NCI-H526 treated with DMSO at 0.1 percent for 48 hours (cell line): ENCODE measurements around the gene MLLT3.
A peak's percentile ranks its signal among the peaks of the same experiment; 100 is the strongest.

Experiments
- DNase-seq: peaks from one replicate; lab custom pipeline; 2025; lab: John Stamatoyannopoulos, UW

Gene MLLT3

GRCh38 chr9:20476912-20477521 lies 145.3 kb downstream of the MLLT3 start:
- peak; percentile 40 for DNase-seq

GRCh38 chr9:20474496-20474895 lies 147.8 kb downstream of the MLLT3 start:
- peak; percentile 95 for DNase-seq

GRCh38 chr9:20473515-20474013 lies 148.7 kb downstream of the MLLT3 start:
- no peak for DNase-seq

- no peak for DNase-seq
Observed at GRCh38 chr9:20472342-20473045, 149.8 kb downstream of the MLLT3 start.

- DNase-seq: no peak
Observed at GRCh38 chr9:20466328-20467008, 155.8 kb downstream of the MLLT3 start.

- DNase-seq: no peak
Observed at GRCh38 chr9:20464242-20464641, 158.1 kb downstream of the MLLT3 start.

- no peak for DNase-seq
Observed at GRCh38 chr9:20463823-20464222, 158.5 kb downstream of the MLLT3 start.

GRCh38 chr9:20462410-20462809 lies 159.9 kb downstream of the MLLT3 start:
- DNase-seq: no peak

- no peak for DNase-seq
Observed at GRCh38 chr9:20447291-20447690, 175.0 kb downstream of the MLLT3 start.

GRCh38 chr9:20446248-20446647 lies 176.1 kb downstream of the MLLT3 start:
- no peak for DNase-seq

GRCh38 chr9:20442461-20443319 lies 179.6 kb downstream of the MLLT3 start:
- no peak for DNase-seq

GRCh38 chr9:20441711-20442423 lies 180.4 kb downstream of the MLLT3 start:
- DNase-seq: no peak

- DNase-seq: no peak
Observed at GRCh38 chr9:20441166-20441565, 181.1 kb downstream of the MLLT3 start.

- DNase-seq: no peak
Observed at GRCh38 chr9:20437476-20437875, 184.8 kb downstream of the MLLT3 start.

- DNase-seq: no peak
Observed at GRCh38 chr9:20436476-20437195, 185.7 kb downstream of the MLLT3 start.

- no peak for DNase-seq
Observed at GRCh38 chr9:20428976-20429375, 193.3 kb downstream of the MLLT3 start.

- no peak for DNase-seq
Observed at GRCh38 chr9:20427359-20427758, 194.9 kb downstream of the MLLT3 start.

GRCh38 chr9:20426019-20426418 lies 196.3 kb downstream of the MLLT3 start:
- DNase-seq: no peak

GRCh38 chr9:20419533-20419932 lies 202.8 kb downstream of the MLLT3 start:
- DNase-seq: no peak

- no peak for DNase-seq
Observed at GRCh38 chr9:20418485-20418884, 203.8 kb downstream of the MLLT3 start.
